NCI-H510A treated with DMSO at 0.1 percent for 48 hours (cell line): ENCODE results near the gene PSMA5.
A peak's percentile ranks its signal among the peaks of the same experiment; 100 is the strongest.
"Not testable (repeated sequence)": the region's sequence is repeated elsewhere in the genome, so short reads cannot be mapped to it uniquely, and the experiment has no call there.

ENCODE experiments used
- DNase-seq: peaks from one replicate; lab custom pipeline; 2025; lab: John Stamatoyannopoulos, UW

PSMA5 gene

GRCh38 chr1:109432336-109432735 is 6.1 kb upstream of the PSMA5 start:
- no peak for DNase-seq

- DNase-seq = no peak
Observed at GRCh38 chr1:109427171-109427467, 871 bp upstream of the PSMA5 start.

- peak; percentile 22 for DNase-seq
Observed at GRCh38 chr1:109425391-109426280, 612 bp downstream of the PSMA5 start.

DNA sequence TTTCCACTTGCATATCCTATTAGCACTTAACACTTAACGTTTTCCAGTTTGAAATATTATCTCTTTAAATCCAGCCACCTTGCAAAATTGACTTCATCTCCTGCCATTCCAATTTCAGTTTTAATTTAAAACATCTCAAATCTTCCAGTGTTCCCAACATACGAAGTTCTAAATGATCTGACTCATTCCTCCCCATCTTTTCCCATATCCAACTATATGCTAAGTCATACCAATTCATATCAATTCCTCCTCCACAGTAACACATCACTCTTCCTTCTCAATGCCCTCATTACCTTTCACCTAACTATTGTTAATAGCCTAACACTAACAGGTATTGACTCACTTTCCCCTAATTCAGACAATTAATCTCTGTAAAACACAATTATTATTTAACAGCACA is 2.8 kb downstream of the PSMA5 start:
- no peak for DNase-seq

DNA sequence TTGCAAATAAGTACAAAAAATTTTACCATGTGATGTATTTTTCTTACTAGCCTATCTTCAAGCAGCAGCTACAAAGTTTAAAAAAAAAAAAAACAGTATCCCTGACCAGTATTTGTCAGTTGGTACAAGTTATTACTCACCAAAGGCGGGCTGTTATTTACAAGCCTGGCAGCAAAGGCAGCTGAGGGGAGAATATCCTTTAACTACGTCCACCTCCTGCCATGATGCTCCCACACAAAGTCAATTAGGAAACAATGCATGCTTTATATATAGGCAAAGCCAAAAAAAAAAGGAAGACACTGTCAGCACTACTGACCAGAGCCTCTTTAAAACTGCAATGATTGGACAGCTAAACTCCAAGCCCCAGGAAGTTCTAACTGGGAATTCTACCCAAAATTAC is 13.7 kb downstream of the PSMA5 start:
- DNase-seq = no peak

GRCh38 chr1:109404838-109405237 is 21.4 kb downstream of the PSMA5 start:
- DNase-seq = no peak

DNA sequence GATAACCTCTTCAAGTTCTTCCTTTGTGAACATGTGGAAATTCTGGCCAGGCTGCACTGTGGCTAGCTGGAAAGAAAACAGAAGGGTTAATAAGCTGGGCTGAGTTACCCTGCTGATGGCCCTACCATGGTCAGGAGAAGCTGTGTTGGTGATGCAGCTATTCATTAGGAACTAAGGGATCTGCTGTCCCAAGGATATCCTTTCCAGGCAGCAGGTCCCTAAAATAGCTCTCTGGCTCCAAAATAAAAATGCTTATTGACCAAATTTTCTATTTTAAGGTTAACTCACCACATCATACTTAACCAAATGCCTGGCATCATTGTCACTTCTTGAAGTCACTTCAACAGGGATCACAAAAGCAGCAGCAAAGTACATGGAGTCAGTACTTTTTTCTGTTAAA is 24.2 kb downstream of the PSMA5 start:
- no peak for DNase-seq

GRCh38 chr1:109400035-109400655 is 26.1 kb downstream of the PSMA5 start:
- no peak for DNase-seq

- peak; percentile 83 for DNase-seq
Observed at GRCh38 chr1:109399326-109399957, 26.8 kb downstream of the PSMA5 start.

DNA sequence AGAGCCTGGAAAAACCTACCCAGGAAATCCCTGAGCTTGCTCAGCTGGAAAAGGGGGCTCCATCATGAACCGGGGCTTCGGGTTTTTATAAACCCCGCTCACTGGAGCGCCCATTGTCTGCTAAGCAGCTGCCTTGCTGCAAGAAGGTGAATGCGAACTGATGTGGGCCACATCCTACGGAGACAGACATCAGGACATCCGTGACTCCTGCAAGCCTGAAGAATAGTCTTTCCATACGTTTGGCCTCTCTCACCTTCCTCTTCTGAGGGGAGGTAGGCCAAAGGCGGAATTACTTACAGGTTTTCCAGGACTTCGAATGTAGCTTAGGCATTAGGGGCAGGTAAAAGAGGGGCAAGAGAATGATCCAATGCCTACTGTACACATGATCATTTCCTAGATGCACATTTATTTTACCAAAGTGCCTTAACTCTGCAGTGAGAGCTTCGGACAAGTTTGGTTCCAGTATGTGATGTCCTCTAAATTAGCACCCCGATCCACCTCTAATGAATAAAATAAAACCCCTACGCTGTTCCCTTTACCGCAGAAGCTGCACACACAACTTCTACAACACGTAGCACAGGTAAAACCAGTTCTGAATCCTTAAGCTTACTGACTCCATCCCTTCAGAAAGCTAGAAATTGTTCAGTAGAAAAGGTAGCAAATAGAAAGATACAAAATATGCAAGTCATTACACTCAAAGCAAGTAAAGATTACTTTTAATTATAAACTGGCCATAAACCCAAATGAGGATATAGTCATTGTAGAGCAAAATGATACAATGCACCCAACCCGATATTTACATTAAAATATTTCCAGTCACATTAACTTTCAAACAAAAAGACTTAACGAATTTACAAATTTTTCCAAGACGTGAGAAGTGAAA is 27.7 kb downstream of the PSMA5 start:
- peak; percentile 60 for DNase-seq

GRCh38 chr1:109397581-109398342 is 28.5 kb downstream of the PSMA5 start, which contains the start of gene SORT1:
Gene SORT1, minus strand, starts transcription at chr1:109397918. Its CDS starts 26 bp downstream, at chr1:109397892.
- DNase-seq = peak; percentile 91

DNA sequence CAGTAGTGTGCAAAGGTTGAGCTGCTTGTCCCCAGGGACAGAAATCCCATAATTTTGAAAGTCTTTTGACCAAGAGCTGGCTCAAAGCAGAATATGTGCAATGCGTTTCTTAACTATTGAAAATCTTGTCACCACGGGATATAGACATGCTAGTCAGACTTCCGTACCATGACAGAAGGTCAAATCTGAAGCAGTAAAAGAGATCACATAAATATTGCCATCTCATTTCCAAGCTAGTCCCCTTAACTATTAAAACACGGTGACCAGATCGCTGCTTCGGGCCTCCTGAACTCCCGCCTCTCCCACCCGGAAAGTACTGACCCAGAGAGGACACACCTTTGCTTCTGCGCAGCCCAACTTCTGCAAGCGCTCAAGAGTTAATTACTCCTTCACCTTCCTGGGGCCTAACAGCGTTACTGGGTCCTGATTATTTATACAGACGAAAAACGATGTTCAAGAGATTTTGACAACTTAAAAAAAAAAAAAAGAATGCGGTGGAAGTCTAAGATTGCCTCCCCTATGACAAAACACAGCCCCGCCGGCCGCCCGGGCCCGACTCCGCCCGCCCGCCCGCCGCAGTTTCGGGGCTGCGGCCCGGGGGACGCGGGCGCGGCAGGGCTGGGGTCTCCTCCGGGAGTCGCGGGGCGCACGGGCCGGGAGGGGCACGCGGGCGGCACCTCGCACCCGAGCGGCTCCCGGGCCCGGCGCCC is 29.2 kb downstream of the PSMA5 start:
- peak; percentile 13 for DNase-seq

GRCh38 chr1:109396513-109396839 is 29.8 kb downstream of the PSMA5 start:
- no peak for DNase-seq

- no peak for DNase-seq
Observed at GRCh38 chr1:109395602-109396512, 30.4 kb downstream of the PSMA5 start.

DNA sequence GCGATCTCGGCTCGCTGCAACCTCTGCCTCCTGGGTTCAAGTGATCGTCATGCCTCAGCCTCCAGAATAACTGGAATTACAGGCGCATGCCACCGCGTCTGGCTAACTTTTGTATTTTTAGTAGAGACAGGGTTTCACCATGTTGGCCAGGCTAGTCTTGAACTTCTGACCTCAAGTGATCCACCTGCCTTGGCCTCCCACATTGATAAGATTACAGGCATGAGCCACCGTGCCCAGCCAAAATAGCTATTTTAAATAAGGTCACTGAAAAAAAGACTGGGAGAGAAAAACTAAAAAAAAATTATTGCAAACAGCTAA is 31.0 kb downstream of the PSMA5 start:
- not testable (repeated sequence) for DNase-seq

- DNase-seq = no peak
Observed at GRCh38 chr1:109394591-109395281, 31.5 kb downstream of the PSMA5 start.

GRCh38 chr1:109393617-109394233 is 32.5 kb downstream of the PSMA5 start:
- no peak for DNase-seq

GRCh38 chr1:109392788-109393616 is 33.2 kb downstream of the PSMA5 start:
- peak; percentile 50 for DNase-seq
